Astrocyte of the cerebellum (primary cell): Measurements from ENCODE around the gene CPSF2.

Source experiments
- DNase-seq: peaks from one replicate; pipeline ENCODE4 v3.0.0-alpha.2; 2011; ENCODE audit warnings: low read depth
- H3K4me3 ChIP-seq: 2 replicates; pipeline ENCODE4 v1.5.1; 2011; ENCODE audit warnings: mild to moderate bottlenecking, low read depth, low read length, moderate library complexity
- CTCF ChIP-seq: IDR thresholded peaks from 2 replicates; pipeline ENCODE4 v1.5.1; 2012; ENCODE audit warnings: low read length, low read depth, moderate library complexity, mild to moderate bottlenecking; ENCODE audit errors: missing control alignments
- in situ Hi-C: cut with HindIII; loops from 2 replicates; pipeline ENCODE4 v1.10.0; 2017; ENCODE audit warnings: low sequenced_read_pairs

Gene CPSF2

GRCh38 chr14:92217936-92218335 is 96.2 kb downstream of the CPSF2 start:
- TF ChIP-seq CTCF = no peak
- no peak for DNase-seq
- H3K4me3 ChIP-seq = no peak overlapping the region
- in situ Hi-C loops = loop anchor here (5.0 kb wide), 1 partner anchor 79 kb away; no protein-coding TSS in a partner anchor
